ENCODE data around the gene TMEM253. TPM values are rescaled to one million over a fixed set of nuclear protein-coding genes. Genes with fewer than 3 reads are reported as not detected.

TMEM253 gene
- polyA plus RNA-seq, 1 of the 3 experiments (the other 2 are of a cell fraction) = 0.82 TPM

GRCh38 chr14:21081521-21082142, 19.2 kb upstream of the TMEM253 start:
- Histone ChIP-seq H3K79me2 (ENCODE audit: insufficient read depth) (peaks cover 5% of the 10 kb centered on the region; the same call in 1 of the 2 replicates), H4K20me1 (ENCODE audit: insufficient read depth) (no peaks in the 10 kb centered on the region), H3K9me2 (no peaks in the 10 kb centered on the region), H3K4me3 (ENCODE audit: low read depth in 2 of 2, low read length in 1 of 2) (no peak overlapping the region), H2AFZ (ENCODE audit: low read depth) (no peak overlapping the region), H3K36me3 (replicated peaks in 1 of 2; ENCODE audit: control insufficient read depth in 1 of 2, insufficient read depth in 2 of 2, low read length in 1 of 2) (peaks cover 77 to 91% of the 10 kb centered on the region in 2 experiments), H3K27me3 (ENCODE audit: insufficient read depth) (no peaks in the 10 kb centered on the region), H3F3A (replicated peaks; ENCODE audit: insufficient read depth) (peaks cover 19% of the 10 kb centered on the region), H3K9ac (no peak overlapping the region), H3K9me3 (no peaks in the 10 kb centered on the region), H3K27ac (ENCODE audit: low read depth in 2 of 2, low read length in 1 of 2) (no peak overlapping the region), H3K4me2 (no peak overlapping the region), H3K4me1 (ENCODE audit: control insufficient read depth in 1 of 2, insufficient read depth in 2 of 2, low read depth in 1 of 2, low read length in 1 of 2) (peaks cover 0 to 11% of the 10 kb centered on the region in 2 experiments; a peak in 3 of 4 replicates)
- POLR2A ChIA-PET = interaction anchor here (0.9 to 1.6 kb wide), 2 partner anchors 8 to 10 kb away, joined by 3 to 4 read pairs; no protein-coding TSS in a partner anchor
- 80% methylated on average over 2 of the region's 30 CpGs for WGBS (ENCODE audit: low lambda C conversion rate)
- peak; percentile 25 for DNase-seq
- TF ChIP-seq TAF1 (IDR thresholded peaks at IDR 0.05; ENCODE audit: borderline replicate concordance, low read depth, low read length) (no peak), ZBTB33 (IDR thresholded peaks at IDR 0.05; ENCODE audit: borderline replicate concordance, low read depth) (no peak), GATA2 (CRISPR knock-in tag; IDR thresholded peaks at IDR 0.05) (no peak), FOXJ3 (CRISPR knock-in tag; IDR thresholded peaks at IDR 0.05) (no peak), RAD21 (IDR thresholded peaks at IDR 0.05; ENCODE audit: low read length) (no peak), EZH2phosphoT487 (IDR thresholded peaks at IDR 0.05; ENCODE audit: borderline replicate concordance, low read depth) (no peak), RXRA (IDR thresholded peaks at IDR 0.05; ENCODE audit: borderline replicate concordance, low read depth) (no peak), GABPA (IDR thresholded peaks at IDR 0.05; ENCODE audit: low read depth) (no peak)
- CTCF ChIA-PET = interaction anchor here (0.8 to 8.6 kb wide), 5 partner anchors 10 to 67 kb away, joined by 3 to 68 read pairs (median 6); partner anchors contain the start of gene ZNF219

- H3K9me3 ChIP-seq = no peaks in the 10 kb centered on the region
- TF ChIP-seq TAF1 (IDR thresholded peaks at IDR 0.05; ENCODE audit: borderline replicate concordance, low read depth, low read length) (no peak), PBX3 (IDR thresholded peaks at IDR 0.05) (no peak), POLR2AphosphoS5 (IDR thresholded peaks at IDR 0.05; ENCODE audit: low read depth, low read length) (no peak), GATA2 (CRISPR knock-in tag; IDR thresholded peaks at IDR 0.05) (no peak), RFX5 (IDR thresholded peaks at IDR 0.05; ENCODE audit: low read length) (no peak), FOSL2 (IDR thresholded peaks at IDR 0.05; ENCODE audit: borderline replicate concordance, low read depth) (no peak)
- peak; percentile 16 for DNase-seq
- CTCF ChIA-PET = interaction anchor here (0.7 to 8.6 kb wide), 7 partner anchors 11 to 69 kb away, joined by 3 to 68 read pairs (median 10); partner anchors contain the start of genes ARHGEF40 and ZNF219
- H3K79me2 ChIP-seq (ENCODE audit: insufficient read depth) = peaks cover 5% of the 10 kb centered on the region; the same call in 1 of the 2 replicates
- peaks cover 67 to 82% of the 10 kb centered on the region in 2 experiments for H3K36me3 ChIP-seq (replicated peaks in 1 of 2; ENCODE audit: control insufficient read depth in 1 of 2, insufficient read depth in 2 of 2, low read length in 1 of 2)
- no peak overlapping the region for H3K4me3 ChIP-seq (ENCODE audit: low read depth in 2 of 2, low read length in 1 of 2)
- no peaks in the 10 kb centered on the region for H4K20me1 ChIP-seq (ENCODE audit: insufficient read depth)
- H2AFZ ChIP-seq (ENCODE audit: low read depth) = no peak overlapping the region
- WGBS (ENCODE audit: low lambda C conversion rate) = 99% methylated on average over 3 of the region's 11 CpGs
- no peak overlapping the region for H3K4me2 ChIP-seq
- no peaks in the 10 kb centered on the region for H3K9me2 ChIP-seq
- peak overlapping the region in 1 of 2 experiments; percentile 6; a peak in 1 of 4 replicates for H3K27ac ChIP-seq (ENCODE audit: low read depth in 2 of 2, low read length in 1 of 2)
- peaks cover 37% of the 10 kb centered on the region for H3F3A ChIP-seq (replicated peaks; ENCODE audit: insufficient read depth)
- peaks cover 9 to 24% of the 10 kb centered on the region in 2 experiments; a peak in 3 of 4 replicates for H3K4me1 ChIP-seq (ENCODE audit: control insufficient read depth in 1 of 2, insufficient read depth in 2 of 2, low read depth in 1 of 2, low read length in 1 of 2)
- no peak overlapping the region for H3K9ac ChIP-seq
- H3K27me3 ChIP-seq (ENCODE audit: insufficient read depth) = no peaks in the 10 kb centered on the region
- POLR2A ChIA-PET = interaction anchor here (1.2 to 1.7 kb wide), 2 partner anchors 13 kb away, joined by 4 to 11 read pairs; no protein-coding TSS in a partner anchor
Measured at GRCh38 chr14:21083565-21084325, 17.1 kb upstream of the TMEM253 start.
